Mesenchymal stem cell (in vitro differentiated cells and primary cell): Measurements from ENCODE around the gene SPEN.

Experiments
- DNase-seq: peaks from one replicate; pipeline ENCODE4 v3.0.0-alpha.2; 2013
- H2AFZ ChIP-seq: one replicate; pipeline ENCODE4 v1.6.1; 2013; ENCODE audit warnings: low read depth, mild to moderate bottlenecking, control low read depth, inconsistent platforms, low read length, moderate library complexity
- H2AK5ac ChIP-seq: 2 replicates; pipeline ENCODE4 v1.6.1; 2013; ENCODE audit warnings: low read length, moderate library complexity, mild to moderate bottlenecking, inconsistent platforms; ENCODE audit not compliant: severe bottlenecking
- H2BK120ac ChIP-seq: one replicate; pipeline ENCODE4 v1.6.1; 2013; ENCODE audit warnings: low read depth, mild to moderate bottlenecking, inconsistent platforms, low read length, moderate library complexity
- H2BK12ac ChIP-seq, 2 experiments: one replicate each; pipeline ENCODE4 v1.6.1; 2013; ENCODE audit warnings: inconsistent platforms in 2 of 2, low read length in 2 of 2, mild to moderate bottlenecking in 2 of 2, moderate library complexity in 2 of 2, control low read depth in 1 of 2
- H2BK15ac ChIP-seq: one replicate; pipeline ENCODE4 v1.6.1; 2013; ENCODE audit warnings: mild to moderate bottlenecking, low read depth, inconsistent platforms; ENCODE audit not compliant: poor library complexity, severe bottlenecking
- H2BK5ac ChIP-seq: 2 replicates; pipeline ENCODE4 v1.6.1; 2013; ENCODE audit warnings: low read depth, mild to moderate bottlenecking, low read length, control low read depth, inconsistent platforms; ENCODE audit not compliant: poor library complexity, severe bottlenecking
- H3K14ac ChIP-seq, 2 experiments: one replicate each; pipeline ENCODE4 v1.6.1; 2013; ENCODE audit warnings: inconsistent platforms in 2 of 2, low read length in 2 of 2, control low read depth in 1 of 2, mild to moderate bottlenecking in 1 of 2, moderate library complexity in 1 of 2
- H3K18ac ChIP-seq, 2 experiments: one replicate each; pipeline ENCODE4 v1.6.1; 2013; ENCODE audit warnings: inconsistent platforms in 2 of 2, low read length in 2 of 2, control low read depth in 1 of 2, low read depth in 1 of 2, mild to moderate bottlenecking in 1 of 2
- H3K23ac ChIP-seq, 2 experiments: one replicate each; pipeline ENCODE4 v1.6.1; 2013; ENCODE audit warnings: inconsistent platforms in 2 of 2, low read length in 2 of 2, mild to moderate bottlenecking in 2 of 2, moderate library complexity in 2 of 2, control low read depth in 1 of 2
- H3K27ac ChIP-seq: 2 replicates; pipeline ENCODE4 v1.5.1; 2013; ENCODE audit warnings: mild to moderate bottlenecking, moderate library complexity, low read length, control low read depth, inconsistent platforms; ENCODE audit not compliant: poor library complexity, severe bottlenecking
- H3K27me3 ChIP-seq, 2 experiments: 2 replicates each; pipeline versions ENCODE4 v1.6.1 to v1.7.0; 2013; ENCODE audit warnings: low read length in 2 of 2, mild to moderate bottlenecking in 2 of 2, moderate library complexity in 2 of 2, control low read depth in 1 of 2, inconsistent platforms in 1 of 2; ENCODE audit not compliant: control insufficient read depth in 1 of 2, insufficient read depth in 1 of 2
- H3K36me3 ChIP-seq, 2 experiments: 2 replicates each; pipeline versions ENCODE4 v1.6.1 to v1.7.0; 2013; ENCODE audit warnings: low read length in 2 of 2, control low read depth in 1 of 2, inconsistent platforms in 1 of 2, low read depth in 1 of 2, mild to moderate bottlenecking in 1 of 2; ENCODE audit not compliant: insufficient read depth in 2 of 2, control insufficient read depth in 1 of 2
- H3K4ac ChIP-seq, 2 experiments: one replicate each; pipeline ENCODE4 v1.6.1; 2013; ENCODE audit warnings: inconsistent platforms in 2 of 2, low read length in 2 of 2, mild to moderate bottlenecking in 2 of 2, moderate library complexity in 2 of 2, control low read depth in 1 of 2, low read depth in 1 of 2
- H3K4me1 ChIP-seq: 2 replicates; pipeline ENCODE4 v1.6.1; 2013; ENCODE audit warnings: low read depth, low read length, control low read depth; ENCODE audit not compliant: control insufficient read depth, insufficient read depth
- H3K4me2 ChIP-seq: 2 replicates; pipeline ENCODE4 v1.6.1; 2013; ENCODE audit warnings: low read length, mild to moderate bottlenecking, inconsistent platforms; ENCODE audit not compliant: poor library complexity, severe bottlenecking
- H3K4me3 ChIP-seq, 2 experiments: 2 replicates each; pipeline versions ENCODE4 v1.5.1 to v1.7.0; 2013; ENCODE audit warnings: low read length in 2 of 2, mild to moderate bottlenecking in 2 of 2, control low read depth in 1 of 2, low read depth in 1 of 2; ENCODE audit not compliant: insufficient read depth in 1 of 2
- H3K79me1 ChIP-seq: replicated peaks from 2 replicates; pipeline ENCODE4 v1.6.1; 2013; ENCODE audit warnings: mild to moderate bottlenecking, control low read depth, low read length, inconsistent platforms; ENCODE audit not compliant: poor library complexity, severe bottlenecking
- H3K9ac ChIP-seq: 2 replicates; pipeline ENCODE4 v1.7.0; 2013; ENCODE audit warnings: mild to moderate bottlenecking, low read length, moderate library complexity
- H3K9me3 ChIP-seq: 2 replicates; pipeline ENCODE4 v1.7.0; 2013; ENCODE audit warnings: mild to moderate bottlenecking, low read length; ENCODE audit not compliant: control insufficient read depth
- H4K8ac ChIP-seq: one replicate; pipeline ENCODE4 v1.6.1; 2013; ENCODE audit warnings: inconsistent platforms, mild to moderate bottlenecking, low read length, moderate library complexity
- H4K91ac ChIP-seq: one replicate; pipeline ENCODE4 v1.6.1; 2013; ENCODE audit warnings: mild to moderate bottlenecking, low read length, inconsistent platforms
- WGBS: methylation state at CpG from one replicate; pipeline ENCODE4 v1.1.7; 2013; ENCODE audit warnings: mixed read lengths; 5-methylcytosine and 5-hydroxymethylcytosine counted together

Gene SPEN

DNA sequence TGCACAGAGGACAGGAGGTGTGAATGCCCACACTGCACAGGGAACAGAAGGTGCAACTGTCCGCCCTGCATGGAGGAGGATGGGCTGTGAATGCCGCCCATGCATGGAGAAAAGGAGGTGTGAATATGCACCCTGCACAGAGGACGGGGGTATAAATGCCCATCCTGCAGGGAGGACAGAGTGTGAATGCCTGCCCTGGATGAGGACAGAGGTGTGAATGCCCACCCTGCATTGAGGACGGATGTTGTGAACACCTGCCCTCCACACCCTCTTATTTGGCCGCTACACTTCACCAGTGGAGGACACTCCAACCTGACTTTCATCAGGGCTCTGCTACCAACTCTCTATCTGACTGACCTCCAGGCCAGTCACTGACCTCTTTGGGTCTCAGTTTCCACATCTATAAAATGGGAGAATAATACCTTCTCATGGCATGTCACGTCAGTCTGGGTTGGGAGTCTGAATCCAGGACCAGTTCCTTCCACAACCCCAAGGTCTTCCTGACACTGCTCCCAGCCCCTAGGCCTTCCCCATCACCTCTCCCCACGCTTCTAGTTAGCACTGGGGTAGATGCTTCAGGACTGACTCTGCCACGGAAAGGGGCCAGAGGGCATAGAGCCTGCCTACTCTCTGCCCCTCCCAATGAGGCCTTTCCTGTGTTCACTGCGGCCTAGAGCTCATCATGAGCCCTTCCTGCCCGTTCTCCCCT lies 100.0 kb downstream of the SPEN start:
- no peak for DNase-seq
- Histone ChIP-seq H3K27me3 (no peaks in the 10 kb centered on the region), H2BK12ac (peak overlapping the region in 1 of 2 experiments; percentile 23), H3K4me3 (no peak overlapping the region), H3K4ac (no peak overlapping the region), H2BK120ac (no peak overlapping the region), H3K79me1 (peaks cover 42% of the 10 kb centered on the region), H4K91ac (peak overlapping the region; percentile 58), H3K27ac (no peak overlapping the region), H2BK5ac (no peak overlapping the region), H3K14ac (no peak overlapping the region), H3K9ac (peak overlapping the region; percentile 94), H3K18ac (no peak overlapping the region), H3K36me3 (peaks cover 55 to 64% of the 10 kb centered on the region in 2 experiments), H2BK15ac (no peak overlapping the region), H2AK5ac (no peak overlapping the region), H3K4me2 (no peak overlapping the region), H3K23ac (no peak overlapping the region), H3K4me1 (peaks cover 53% of the 10 kb centered on the region), H2AFZ (no peak overlapping the region), H4K8ac (no peak overlapping the region), H3K9me3 (no peaks in the 10 kb centered on the region)
- WGBS: 96% methylated on average over 10 of the region's 10 CpGs

DNA sequence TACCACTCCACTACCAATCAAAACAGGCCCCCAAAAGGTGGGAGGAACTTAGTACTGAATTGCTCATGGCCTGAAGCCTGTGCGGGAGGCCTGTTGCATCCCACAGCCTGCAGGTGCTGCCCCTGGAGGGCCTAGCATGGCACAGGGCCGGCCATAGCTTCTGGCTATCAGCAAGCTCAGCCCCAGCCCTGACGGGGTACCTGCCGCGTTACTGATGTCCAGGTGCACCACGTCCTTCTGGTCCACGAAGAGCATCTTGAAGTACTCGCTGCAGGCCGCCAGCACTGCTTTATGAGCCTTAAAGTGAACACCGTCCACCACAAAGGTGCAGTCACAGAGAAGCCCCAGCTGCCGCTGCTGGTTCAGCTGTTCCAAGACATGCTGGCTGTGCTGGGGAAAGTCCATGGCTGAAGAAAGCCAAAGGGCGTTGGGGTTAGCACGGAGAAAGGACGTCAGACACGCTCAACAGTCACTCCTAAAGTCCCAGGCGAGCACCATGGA lies 100.6 kb downstream of the SPEN start:
- Histone ChIP-seq H3K27ac (peak overlapping the region; percentile 40), H3K79me1 (peaks cover 35% of the 10 kb centered on the region)

DNA sequence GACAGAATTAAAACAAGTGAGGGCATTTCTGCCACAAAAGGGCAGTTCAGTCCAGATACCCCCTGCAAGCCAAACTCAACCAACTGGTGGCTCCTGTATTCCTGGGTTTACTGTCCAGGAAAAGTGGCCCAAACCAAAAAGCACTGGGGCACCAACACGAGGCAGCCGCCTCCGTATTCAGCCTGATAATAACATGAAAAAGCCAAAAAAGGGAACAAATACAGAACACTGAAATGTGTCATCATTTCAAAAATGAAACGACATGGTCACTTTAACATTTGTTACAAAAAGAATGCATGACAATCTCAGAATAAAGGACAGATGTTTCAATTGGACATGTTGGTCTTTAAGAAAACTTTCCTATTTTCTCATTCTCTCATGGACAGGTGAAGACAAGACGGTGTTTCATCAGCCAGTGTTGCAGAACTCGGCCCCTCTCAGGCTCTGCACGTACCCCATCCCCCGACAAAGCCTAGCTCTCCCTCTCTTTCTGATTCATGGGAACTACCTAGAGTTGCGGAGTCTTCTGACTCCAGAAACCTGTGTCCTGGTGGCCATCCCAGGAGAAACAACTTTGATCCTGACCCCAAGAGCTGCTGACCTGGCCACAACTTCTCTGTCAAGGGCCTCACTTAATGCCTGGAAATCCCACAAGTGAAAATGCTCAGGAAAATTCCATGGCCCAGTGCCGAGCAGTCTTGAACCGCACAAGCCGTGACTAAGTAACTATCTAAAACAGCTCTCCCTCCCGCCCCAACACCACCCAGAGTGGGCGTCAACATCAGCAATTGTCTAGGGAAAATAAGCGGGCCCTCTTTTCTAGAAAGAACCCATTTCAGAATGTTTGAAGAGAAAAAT lies 101.3 kb downstream of the SPEN start:
- Histone ChIP-seq H2AFZ (no peak overlapping the region), H3K36me3 (peaks cover 43 to 51% of the 10 kb centered on the region in 2 experiments), H3K23ac (no peak overlapping the region), H3K4me1 (peaks cover 61% of the 10 kb centered on the region), H3K18ac (peak overlapping the region; percentile 46 to 94), H3K4me3 (peak overlapping the region in 1 of 2 experiments; percentile 52), H2BK120ac (peak overlapping the region; percentile 75), H3K4ac (peak overlapping the region; percentile 59 to 94), H3K14ac (no peak overlapping the region), H2BK15ac (peak overlapping the region; percentile 75), H3K79me1 (peaks cover 29% of the 10 kb centered on the region), H4K91ac (peak overlapping the region; percentile 58), H3K9me3 (no peaks in the 10 kb centered on the region), H3K9ac (peak overlapping the region; percentile 94), H3K27ac (peak overlapping the region; percentile 97), H3K27me3 (no peaks in the 10 kb centered on the region), H2BK5ac (peak overlapping the region; percentile 58), H2BK12ac (peak overlapping the region; percentile 23 to 30), H4K8ac (peak overlapping the region; percentile 38), H2AK5ac (peak overlapping the region; percentile 68), H3K4me2 (peak overlapping the region; percentile 18)
- WGBS: 59% methylated on average over 15 of the region's 15 CpGs
- peak; percentile 98 for DNase-seq

More for the DNA sequence above, 100.6 kb downstream of the SPEN start:
- 96% methylated on average over 16 of the region's 16 CpGs for WGBS
- Histone ChIP-seq H3K18ac (peak overlapping the region; percentile 10 to 49), H3K4ac (peak overlapping the region in 1 of 2 experiments; percentile 59), H4K91ac (peak overlapping the region; percentile 58), H2BK5ac (no peak overlapping the region), H3K9me3 (no peaks in the 10 kb centered on the region), H3K4me3 (peak overlapping the region in 1 of 2 experiments; percentile 52), H3K4me1 (peaks cover 56% of the 10 kb centered on the region), H3K23ac (no peak overlapping the region), H3K27me3 (no peaks in the 10 kb centered on the region), H2BK12ac (peak overlapping the region in 1 of 2 experiments; percentile 23), H4K8ac (no peak overlapping the region), H3K14ac (no peak overlapping the region), H2BK15ac (no peak overlapping the region), H3K9ac (peak overlapping the region; percentile 94), H2AFZ (no peak overlapping the region), H3K36me3 (peaks cover 49 to 58% of the 10 kb centered on the region in 2 experiments), H3K4me2 (no peak overlapping the region), H2BK120ac (no peak overlapping the region), H2AK5ac (peak overlapping the region; percentile 49)
- DNase-seq: peak; percentile 12
